HG03159 (cell line): ENCODE data around the gene AKAP13.
A peak's percentile ranks its signal among the peaks of the same experiment; 100 is the strongest.

Experiments used
- ATAC-seq: cut with Tn5 transposase; IDR thresholded peaks from one replicate; pipeline ENCODE4 v1.9.1; 2021; ENCODE audit warnings: mild to moderate bottlenecking, moderate library complexity; ENCODE audit not compliant: unreplicated experiment

AKAP13 gene

DNA sequence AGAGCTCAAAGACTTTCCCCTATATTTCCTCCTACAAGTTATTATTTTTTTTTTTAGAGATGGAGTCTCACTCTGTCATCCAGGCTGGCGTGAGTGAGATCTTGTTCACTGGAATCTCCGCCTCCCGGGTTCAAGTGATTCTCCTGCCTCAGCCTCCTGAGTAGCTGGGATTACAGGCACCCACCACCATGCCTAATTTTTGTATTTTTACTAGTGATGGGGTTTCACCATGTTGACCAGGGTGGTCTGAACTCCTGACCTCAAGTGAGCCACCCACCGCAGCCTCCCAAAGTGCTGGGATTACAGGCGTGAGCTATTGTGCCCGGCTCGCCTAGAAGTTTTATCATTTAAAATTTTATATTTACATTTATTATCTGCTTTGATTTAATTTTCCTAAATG lies 5.9 kb downstream of the AKAP13 start:
- no peak for ATAC-seq

- ATAC-seq: no peak
Measured at GRCh38 chr15:85388566-85389305, 8.3 kb downstream of the AKAP13 start.

GRCh38 chr15:85389306-85389650 lies 8.9 kb downstream of the AKAP13 start:
- no peak for ATAC-seq

GRCh38 chr15:85389772-85390171 lies 9.4 kb downstream of the AKAP13 start:
- ATAC-seq: no peak

DNA sequence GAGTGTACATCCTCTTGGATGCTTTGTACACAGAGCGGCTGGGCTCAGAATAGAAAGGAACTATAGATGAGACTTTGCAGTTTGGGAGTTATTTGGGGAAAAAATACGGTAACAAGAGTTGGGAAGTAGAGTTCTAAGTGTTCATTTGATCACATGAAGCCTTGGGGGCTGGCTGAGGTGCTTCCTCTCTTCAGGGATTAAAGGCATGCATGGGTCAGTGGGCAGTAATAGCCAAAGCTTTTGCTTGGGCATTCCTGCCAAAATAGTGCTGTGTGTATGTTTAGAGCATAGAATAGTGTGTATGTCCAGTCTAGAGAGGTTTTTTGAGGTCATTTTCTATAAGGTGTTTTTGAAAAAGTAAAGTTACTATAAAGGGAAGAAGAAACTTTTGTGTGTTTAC lies 12.8 kb downstream of the AKAP13 start:
- ATAC-seq: no peak

- no peak for ATAC-seq
Measured at GRCh38 chr15:85394554-85395333, 14.3 kb downstream of the AKAP13 start.

DNA sequence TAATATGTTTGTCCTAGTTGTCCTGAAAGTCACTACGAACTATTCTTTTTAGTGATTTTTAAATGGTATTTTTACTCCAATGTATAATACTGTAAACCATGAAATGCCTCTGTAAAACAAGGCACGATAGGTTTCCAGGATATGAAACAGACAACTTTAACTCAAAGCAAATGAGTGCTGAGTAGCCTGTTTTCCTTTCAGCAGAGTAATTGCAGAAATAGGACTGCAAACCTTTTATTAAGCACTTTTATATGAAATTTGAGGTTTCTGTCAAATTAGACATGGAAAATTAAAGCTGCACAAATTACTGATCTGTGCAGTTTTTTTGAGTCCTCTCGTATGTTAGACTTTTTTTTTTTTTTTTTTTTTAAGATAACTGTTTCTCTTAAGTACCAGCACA lies 16.2 kb downstream of the AKAP13 start:
- ATAC-seq: no peak

DNA sequence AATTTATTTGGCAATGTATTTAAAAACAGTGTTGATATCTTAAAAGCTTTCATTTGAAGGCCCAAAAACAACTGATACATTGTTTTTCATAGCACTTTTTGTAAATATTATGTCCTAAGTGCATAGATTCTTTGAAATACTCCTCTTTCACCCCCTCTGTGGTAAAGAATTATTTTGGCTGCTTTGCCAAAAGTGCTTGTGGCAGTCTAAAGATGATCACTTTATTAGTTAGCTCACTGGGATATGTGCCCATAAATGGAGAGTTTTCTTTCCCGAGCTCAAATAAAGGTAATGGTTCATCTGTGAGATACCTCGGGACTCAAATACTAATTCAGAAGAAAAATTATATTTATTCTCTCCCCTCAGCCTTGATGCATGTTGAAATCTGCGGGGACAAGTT lies 16.7 kb downstream of the AKAP13 start:
- no peak for ATAC-seq

- no peak for ATAC-seq
Measured at GRCh38 chr15:85397926-85398325, 17.5 kb downstream of the AKAP13 start.

DNA sequence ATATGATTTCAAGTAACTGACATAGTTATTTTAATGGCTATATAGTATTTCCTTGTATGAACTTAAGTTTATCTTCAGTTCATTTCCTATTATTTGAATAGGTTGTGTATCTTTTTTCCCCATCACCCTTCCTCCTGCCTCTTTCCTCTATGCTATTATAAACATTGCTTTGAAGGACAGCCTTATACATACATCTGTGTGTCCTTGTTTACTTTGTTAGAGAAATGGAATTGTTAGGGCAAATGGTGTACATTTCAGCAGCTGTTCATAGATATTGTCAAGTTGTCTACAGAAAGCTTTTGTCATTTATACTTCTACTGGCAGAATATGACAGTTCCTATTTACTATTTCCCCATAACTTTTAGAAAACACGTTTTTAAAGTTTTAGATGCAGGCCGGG lies 18.4 kb downstream of the AKAP13 start:
- ATAC-seq: no peak

GRCh38 chr15:85399627-85400026 lies 19.2 kb downstream of the AKAP13 start:
- ATAC-seq: no peak

GRCh38 chr15:85400606-85401005 lies 20.2 kb downstream of the AKAP13 start:
- no peak for ATAC-seq

DNA sequence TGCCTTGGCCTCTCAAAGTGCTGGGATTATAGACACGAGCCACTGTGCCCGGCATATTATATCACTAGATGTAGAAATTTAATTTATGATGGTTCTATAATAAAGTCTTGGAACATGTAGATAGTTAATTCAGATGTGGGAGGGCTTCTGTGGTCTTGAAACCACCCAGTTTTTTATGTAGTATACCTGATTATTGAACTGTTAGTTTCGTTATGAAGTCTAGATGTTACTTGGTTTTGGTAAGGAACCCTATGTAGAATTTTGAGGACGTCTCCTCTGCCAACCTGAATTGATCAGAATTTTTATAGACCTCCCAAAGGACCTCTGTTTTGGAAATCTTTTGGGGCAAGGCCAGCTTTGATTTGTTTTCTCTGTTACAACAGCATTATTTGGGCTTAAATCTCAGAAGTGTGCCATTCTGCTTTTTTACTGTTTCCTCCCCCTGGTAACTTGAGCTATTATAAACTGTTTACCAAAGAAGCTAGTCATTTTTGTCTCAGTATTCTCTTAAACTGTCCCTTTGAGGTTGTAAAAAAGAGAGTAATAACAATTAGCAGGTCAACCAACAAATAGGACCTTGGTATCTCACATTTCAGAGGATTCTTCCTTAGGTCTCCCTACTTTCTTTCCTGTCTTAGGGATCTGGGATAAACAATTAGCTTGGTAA lies 20.8 kb downstream of the AKAP13 start:
- peak; percentile 55 for ATAC-seq

DNA sequence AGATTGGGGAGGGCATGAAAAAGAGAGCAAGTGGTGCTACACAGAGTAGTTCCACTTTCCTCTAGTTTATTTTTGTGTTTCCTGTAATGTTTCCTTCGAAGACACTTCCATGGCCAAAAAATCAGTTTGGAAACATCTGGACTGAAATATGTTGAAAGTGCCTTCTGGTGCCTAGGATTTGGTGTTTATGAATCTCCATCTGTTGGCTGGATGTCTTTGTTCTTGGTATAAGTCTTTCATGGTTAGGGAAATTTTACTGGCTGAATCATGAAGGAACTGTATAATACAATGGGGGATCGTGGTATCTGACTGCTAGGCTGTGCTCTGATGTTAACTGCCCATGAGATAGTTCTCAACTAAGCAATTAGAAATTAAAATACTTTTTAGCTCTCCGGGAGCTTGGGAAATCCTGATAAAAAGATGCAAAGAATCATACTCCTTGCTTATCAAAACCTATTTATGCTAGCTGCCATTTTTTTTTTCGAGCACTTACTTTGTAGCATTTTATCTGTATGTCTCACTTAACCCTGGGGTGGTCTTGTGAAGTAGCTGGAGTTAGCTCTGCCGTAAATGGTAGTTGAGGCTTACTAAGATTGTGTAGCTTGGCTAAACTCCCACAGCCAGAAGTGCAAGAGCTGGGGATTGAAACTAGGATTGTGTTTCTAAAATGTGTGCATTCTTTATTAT lies 21.9 kb downstream of the AKAP13 start:
- no peak for ATAC-seq

DNA sequence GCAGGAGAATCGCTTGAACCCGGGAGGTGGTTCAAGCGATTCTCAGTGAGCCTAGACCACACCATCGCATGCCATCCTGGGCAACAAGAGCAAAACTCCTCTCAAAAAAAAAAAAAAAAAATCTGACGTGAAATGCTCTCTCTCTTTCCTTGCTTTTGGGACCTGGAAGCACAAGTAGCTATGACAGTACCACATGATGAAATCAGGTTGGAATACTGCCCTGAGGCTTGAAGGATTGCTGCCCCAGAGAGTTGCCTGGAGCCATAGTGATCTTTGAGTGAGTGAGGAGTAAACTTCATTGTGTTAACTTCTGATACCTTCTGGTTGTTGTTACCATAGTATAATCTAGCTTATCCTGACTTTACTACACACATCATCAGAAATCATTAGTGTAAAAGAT lies 23.3 kb downstream of the AKAP13 start:
- ATAC-seq: no peak

GRCh38 chr15:85404176-85404917 lies 23.9 kb downstream of the AKAP13 start:
- no peak for ATAC-seq

- no peak for ATAC-seq
Measured at GRCh38 chr15:85404918-85405866, 24.8 kb downstream of the AKAP13 start.

GRCh38 chr15:85406916-85407315 lies 26.5 kb downstream of the AKAP13 start:
- no peak for ATAC-seq

DNA sequence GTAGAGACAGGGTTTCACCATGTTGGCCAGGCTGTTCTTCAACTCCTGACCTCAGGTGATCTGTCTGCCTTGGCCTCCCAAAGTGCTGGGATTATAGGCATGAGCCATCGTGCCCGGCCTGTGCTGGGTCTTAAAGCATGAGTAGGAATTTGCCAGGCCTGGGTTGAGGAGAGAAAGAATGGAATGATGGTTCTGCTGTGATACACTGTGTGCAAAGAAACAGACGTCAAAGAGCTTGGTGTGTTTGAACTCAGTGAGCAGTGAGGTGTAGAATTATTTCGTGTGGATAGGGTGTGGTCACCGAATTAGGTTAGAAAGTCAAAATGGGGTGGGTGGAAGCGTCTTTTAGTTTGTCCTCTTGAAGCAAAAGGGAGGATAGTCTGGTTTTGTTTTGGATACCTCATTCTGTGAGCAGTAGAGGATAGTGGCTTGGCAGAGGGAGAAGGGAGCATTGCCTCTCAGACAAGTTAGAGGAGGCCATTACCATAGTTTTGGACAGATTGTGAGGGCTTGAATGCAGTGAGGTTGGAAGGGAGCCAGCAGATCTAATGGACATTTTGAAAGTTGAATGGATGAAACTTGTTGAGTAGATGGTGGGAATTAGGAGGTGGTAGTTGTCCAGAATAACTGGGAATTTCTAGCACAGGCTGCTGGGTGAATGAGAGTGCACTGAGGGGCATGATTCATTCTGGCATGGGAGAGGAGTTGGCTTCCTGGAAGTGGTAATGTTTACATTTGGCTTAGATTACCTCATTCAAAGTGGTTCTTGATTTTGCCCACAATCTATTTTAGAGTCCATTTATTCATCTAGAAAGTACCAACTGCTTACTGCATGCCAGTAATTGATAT lies 27.2 kb downstream of the AKAP13 start:
- peak; percentile 43 for ATAC-seq
